GM18520 (cell line): ENCODE results near the gene PROC.

Experiments used
- ATAC-seq: cut with Tn5 transposase; IDR thresholded peaks from one replicate; pipeline ENCODE4 v1.9.1; 2021; ENCODE audit not compliant: unreplicated experiment

The PROC gene

GRCh38 chr2:127454595-127455565 lies 36.7 kb downstream of the PROC start:
- no peak for ATAC-seq

DNA sequence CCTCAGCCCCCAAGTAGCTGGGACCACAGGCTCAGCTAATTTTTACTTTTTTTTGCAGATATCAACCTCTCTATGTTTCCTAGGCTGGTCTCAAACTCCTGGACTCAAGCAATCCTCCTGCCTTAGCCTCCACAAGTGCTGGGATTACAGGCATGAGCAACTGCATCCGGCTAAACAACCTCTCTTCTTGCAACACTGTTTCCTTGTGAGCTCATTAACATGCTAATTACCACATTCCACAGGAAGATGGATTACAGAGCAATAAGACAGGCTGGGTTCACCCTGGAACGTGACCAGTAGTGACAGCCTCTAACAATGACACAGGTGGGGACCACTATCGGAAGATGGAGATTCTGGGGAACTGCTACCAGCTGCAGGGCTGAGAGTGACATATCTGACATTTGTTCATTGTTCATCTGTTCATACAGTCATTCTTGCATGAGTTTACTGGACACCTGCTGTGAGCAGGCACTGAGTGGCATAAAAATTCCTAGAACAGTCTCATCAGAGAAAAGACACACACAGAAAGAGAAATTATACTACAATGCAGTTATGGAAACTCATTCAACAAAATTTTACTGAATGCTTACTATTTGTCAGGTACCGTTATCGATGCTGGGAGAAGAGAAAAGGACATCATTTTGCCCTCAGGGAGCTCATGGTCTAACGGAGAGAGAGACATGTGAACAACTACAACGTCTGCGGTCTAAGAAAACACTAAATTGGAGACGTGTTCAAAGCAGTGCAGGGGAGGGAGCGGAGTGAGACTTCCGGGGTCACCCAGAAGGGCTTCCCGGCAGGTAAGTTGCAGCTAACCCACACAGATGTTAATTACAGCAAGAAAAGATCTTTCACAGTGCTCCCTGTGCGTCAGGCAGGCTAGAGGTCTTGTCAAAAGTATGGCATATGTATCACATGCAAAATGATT lies 37.6 kb downstream of the PROC start:
- ATAC-seq, result no peak

- no peak for ATAC-seq
These were observed 38.7 kb downstream of the PROC start for GRCh38 chr2:127456960-127457359.

DNA sequence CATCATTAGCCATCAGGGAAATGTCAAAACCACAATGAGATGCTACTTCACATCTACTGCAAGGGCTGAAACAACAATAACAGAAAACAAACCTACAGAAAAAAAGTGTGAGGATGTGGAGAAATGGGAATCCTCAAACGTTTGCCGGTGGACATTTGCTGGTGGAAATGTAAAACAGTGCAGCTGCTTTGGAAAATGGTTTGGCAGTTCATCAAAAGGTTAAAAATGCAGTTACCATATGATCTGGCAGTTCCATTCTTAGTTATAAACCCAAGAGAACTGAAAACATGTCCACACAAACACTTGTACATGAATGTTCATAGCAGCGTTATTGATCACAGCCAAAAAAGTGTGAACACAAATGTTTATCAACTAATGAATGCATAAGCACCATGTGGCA lies 44.2 kb downstream of the PROC start:
- ATAC-seq, result no peak

DNA sequence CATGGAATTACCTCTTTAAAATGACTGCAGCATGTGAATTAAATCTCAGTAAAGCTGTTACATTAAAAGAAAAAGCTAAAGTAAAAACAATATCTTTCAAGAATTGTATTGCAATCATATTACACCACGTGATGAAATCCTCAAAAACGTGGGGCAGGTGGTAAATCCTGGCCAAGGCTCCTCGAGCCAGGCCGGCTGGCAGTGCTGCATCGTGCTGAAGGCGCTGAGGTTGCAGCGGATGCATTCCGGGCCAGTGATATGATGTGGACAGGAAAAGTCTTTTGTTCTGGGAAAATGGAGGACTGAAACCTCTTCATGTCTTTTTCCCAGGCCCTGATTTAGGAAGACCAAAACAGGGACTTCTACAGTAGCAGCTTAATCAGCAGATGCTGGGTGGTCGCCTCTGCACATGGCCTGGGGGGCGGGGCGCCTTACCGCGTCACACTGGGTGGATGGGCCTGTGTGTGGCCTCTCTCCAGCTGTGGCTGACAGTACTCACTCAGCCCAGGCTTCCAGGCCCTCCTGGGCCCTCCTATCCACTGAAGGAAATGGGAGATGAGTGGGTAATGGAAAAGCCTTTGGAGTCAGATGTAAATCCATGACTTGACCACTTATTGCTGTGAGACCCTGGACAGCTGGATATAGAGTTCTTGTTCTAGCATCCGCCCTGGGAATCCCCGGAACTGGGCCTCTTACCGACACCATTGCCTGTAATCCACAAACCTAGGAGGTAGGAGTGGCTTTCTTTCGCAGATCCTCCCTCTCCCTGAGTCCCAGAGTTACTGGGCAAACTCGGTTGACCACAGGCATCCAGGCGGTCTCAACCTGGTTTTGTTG lies 45.1 kb downstream of the PROC start:
- ATAC-seq, result no peak

GRCh38 chr2:127464470-127465257 lies 46.4 kb downstream of the PROC start:
- ATAC-seq, result no peak

DNA sequence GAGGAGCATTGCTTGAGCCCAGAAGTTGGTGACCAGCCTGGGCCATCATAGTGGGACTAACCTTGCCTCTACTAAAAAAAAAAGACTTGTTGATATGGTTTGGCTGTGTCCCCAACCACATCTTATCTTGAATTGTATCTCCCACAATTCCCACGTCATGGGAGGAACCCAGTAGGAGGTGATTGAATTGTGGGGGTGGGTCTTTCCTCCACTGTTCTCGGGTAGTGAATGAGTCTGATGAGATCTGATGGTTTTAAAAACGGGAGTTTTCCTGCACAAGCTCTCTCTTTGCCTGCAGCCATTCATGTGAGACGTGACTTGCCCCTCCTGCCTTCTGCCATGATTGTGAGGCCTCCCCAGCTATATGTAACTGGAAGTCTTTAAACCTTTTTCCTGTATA lies 47.0 kb downstream of the PROC start:
- no peak for ATAC-seq

DNA sequence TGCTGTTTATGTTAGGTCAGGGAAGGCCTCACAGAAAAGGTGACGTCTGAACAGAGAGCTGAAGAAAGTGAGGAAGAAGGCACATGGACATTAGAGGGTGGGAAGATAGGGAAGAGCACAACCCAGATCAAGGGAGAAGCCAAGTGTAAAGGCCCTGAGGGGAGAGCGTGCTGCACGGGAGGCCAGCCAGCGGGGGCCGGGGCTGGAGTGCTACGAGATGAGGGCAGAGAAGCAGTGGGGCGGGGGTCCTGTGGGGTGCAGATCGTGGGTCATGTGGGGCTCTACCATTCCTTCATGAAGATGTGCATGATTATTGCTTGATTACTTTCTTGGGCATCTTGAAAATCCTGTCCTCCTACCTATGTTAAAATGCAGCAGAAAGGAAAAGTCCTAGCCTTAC lies 50.8 kb downstream of the PROC start:
- no peak for ATAC-seq

DNA sequence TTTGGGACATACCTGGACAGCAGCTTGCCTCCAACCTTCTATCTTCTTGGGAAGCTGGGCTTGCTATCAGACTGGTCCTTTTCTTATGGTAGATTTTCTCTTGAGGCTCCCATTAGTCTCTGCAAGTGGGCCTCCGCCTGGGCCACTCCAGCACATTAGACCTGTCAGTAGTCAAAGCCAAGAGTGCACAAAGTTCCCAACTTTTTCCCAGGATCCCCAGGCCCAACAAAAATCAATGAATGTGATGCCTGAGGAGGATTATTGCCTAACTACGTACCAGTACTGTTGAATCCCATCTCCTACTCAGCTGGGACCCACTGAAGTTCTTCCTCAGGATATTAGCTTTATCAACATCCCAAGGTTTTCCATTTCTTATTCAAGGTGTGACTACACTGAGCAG lies 51.7 kb downstream of the PROC start:
- ATAC-seq, result no peak

DNA sequence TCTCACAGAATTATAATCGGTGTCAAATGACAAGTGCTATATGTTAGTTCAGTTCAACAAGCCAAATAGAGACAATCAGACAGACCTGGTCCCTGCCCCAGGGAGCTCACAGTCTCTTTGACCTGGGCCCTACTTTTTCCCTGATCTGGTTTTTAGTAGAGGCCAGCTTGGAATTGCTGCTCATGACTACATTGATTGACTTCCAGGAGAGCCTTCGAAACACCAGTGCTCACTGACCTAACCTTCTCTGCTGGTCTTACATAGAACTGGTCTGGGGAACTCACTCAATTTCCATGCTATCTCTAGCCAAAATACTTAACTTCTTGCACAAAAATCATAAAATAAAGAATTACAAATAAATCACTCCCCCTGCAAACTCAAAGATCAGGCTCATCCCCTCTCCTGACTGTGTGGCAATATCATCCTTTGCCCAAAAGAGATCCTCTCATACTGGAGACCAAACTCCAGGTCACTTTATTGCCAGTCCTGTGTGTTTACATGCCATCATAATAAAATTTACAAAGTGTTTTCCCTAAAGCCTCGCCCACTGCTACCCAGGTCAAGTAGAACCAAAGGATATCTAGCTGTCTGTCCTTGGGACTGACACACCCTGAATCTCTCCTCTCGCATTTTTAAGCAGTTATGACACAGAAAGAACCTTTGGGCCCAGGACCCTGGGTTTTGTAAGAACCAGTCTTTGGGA lies 53.2 kb downstream of the PROC start:
- no peak for ATAC-seq

DNA sequence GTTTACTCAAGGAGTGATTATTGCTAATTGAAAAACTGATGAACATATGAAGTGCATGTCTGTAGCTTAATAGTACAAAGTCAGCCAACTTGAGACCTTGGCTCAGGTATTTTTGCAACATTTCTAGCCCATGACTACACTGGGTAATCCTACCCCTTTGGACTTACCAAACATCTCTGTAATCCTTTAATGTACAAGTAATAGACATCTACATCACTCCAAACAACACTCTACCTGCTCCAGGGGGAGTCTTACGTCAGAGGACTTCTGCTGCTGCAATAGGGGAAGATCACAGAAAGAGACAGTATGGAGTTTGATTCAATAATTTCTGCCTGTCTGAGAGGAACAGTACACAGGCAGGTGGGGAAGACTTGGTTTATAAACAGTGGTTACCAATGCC lies 54.0 kb downstream of the PROC start:
- ATAC-seq, result no peak

DNA sequence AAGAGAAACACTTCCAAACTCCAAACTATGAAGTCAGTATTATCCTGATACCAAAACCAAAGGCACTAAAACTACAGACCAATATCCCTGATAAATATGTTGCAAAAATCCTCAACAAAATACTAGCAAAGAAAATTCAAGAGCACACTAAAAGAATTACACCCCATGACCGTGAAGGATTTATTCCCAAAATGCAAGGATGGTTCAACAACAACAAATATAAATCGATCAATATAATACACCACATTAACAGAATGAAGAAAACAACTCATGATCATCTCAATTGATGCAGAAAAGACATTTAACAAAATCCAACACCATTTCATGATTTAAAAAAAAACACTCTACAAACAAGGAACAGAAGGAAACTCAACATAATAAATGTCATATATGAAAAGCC lies 57.6 kb downstream of the PROC start:
- ATAC-seq, result no peak
